Measurements from ENCODE around the gene TGFBR2. TPM values are rescaled to one million over a fixed set of nuclear protein-coding genes. Genes with fewer than 3 reads are reported as not detected.

TGFBR2 gene
- total RNA-seq, 4 donors from 2014 or later = 95.3 to 255 (median 211) TPM

DNA sequence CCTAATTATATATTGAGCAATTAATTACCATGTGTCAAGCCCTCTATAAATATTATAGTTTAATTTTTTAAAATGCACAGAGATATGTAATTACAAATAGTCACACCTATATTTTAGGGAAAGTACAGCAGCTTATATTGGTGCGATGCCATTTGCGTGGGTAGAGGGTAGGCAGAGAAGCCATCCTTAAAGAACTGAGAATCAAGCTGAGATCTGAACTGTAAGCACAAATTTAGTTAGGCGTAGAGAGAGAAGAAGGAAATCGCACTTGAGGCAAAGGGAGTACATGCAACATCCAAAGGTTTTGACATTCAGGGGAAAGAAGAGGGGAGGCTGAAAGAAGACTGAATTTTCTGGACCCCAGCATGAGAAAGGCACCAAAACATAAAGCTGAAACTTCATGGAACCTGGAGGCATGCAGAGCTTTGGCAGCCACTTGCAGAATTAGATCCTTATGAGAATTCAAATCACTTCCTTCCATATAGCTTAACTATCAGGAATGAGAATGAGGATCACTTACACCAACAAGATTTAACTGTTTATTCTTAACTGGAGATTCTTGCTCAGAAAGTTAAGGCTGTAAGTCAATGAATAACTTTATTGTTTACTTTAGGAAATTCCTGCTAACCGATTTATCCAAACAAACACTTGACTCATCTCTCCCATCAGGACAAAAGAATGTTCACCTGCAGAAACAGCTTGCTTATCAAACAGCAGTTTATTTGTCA is 114.3 kb downstream of the TGFBR2 start:
- Histone ChIP-seq H3K9me3 (no peaks in the 10 kb centered on the region), H3K36me3 (no peaks in the 10 kb centered on the region), H3K4me3 (no peak overlapping the region), H3K27ac (no peak overlapping the region), H3K4me1 (no peaks in the 10 kb centered on the region), H3K27me3 (no peaks in the 10 kb centered on the region)
- intact Hi-C loops (cut with DNase I; ENCODE audit: low total_unique reads) = no loop called here
- no peak for TF ChIP-seq POLR2A (IDR thresholded peaks at IDR 0.05)
- TF ChIP-seq, protein P1, sequence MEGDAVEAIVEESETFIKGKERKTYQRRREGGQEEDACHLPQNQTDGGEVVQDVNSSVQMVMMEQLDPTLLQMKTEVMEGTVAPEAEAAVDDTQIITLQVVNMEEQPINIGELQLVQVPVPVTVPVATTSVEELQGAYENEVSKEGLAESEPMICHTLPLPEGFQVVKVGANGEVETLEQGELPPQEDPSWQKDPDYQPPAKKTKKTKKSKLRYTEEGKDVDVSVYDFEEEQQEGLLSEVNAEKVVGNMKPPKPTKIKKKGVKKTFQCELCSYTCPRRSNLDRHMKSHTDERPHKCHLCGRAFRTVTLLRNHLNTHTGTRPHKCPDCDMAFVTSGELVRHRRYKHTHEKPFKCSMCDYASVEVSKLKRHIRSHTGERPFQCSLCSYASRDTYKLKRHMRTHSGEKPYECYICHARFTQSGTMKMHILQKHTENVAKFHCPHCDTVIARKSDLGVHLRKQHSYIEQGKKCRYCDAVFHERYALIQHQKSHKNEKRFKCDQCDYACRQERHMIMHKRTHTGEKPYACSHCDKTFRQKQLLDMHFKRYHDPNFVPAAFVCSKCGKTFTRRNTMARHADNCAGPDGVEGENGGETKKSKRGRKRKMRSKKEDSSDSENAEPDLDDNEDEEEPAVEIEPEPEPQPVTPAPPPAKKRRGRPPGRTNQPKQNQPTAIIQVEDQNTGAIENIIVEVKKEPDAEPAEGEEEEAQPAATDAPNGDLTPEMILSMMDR (IDR thresholded peaks at IDR 0.05) = no peak
- DNase-seq = no peak

DNA sequence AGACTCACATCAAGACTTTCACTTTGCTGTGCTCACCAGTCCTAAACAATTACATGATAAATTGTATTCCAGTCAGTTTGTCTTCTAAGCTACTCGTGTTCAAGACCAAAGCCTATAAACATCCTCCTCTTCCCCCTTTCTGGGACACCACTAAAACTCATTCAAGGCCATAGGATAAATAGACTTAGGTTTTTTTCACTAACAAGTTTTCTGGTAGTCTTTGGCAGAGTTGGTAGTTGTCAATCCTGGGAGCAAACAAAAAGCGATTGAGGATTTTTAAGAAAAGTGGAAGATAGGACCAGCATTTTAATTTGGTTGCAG is 114.9 kb downstream of the TGFBR2 start:
- Histone ChIP-seq H3K9me3 (no peaks in the 10 kb centered on the region), H3K36me3 (no peaks in the 10 kb centered on the region), H3K4me1 (no peaks in the 10 kb centered on the region), H3K27me3 (no peaks in the 10 kb centered on the region), H3K4me3 (no peak overlapping the region), H3K27ac (no peak overlapping the region)
- TF ChIP-seq, protein P1 (IDR thresholded peaks at IDR 0.05) = no peak
- TF ChIP-seq POLR2A (IDR thresholded peaks at IDR 0.05) = no peak
- DNase-seq = no peak
- intact Hi-C loops (cut with DNase I; ENCODE audit: low total_unique reads) = no loop called here

DNA sequence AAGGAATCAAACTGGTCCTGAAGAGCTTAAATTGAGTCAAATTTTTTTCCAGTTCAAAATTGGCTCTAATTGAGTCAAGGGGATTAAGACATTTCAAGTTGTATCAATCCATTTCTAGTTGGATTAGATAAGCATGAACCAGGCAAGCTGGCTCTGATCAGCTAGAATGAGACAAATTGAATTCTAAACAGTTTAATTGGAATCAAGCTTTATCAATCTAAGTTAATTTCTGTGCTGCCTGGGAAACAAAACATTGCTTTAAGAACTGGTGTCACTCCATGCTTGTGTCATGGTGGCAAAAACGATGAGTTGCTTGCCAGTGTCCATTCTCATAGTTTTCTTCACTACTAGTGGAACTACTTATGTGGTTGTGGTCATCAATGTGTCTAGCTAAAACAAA is 116.8 kb downstream of the TGFBR2 start:
- Histone ChIP-seq H3K27ac (no peak overlapping the region), H3K9me3 (no peaks in the 10 kb centered on the region), H3K4me3 (no peak overlapping the region), H3K36me3 (no peaks in the 10 kb centered on the region), H3K4me1 (no peaks in the 10 kb centered on the region), H3K27me3 (no peaks in the 10 kb centered on the region)
- DNase-seq = no peak
- TF ChIP-seq POLR2A (IDR thresholded peaks at IDR 0.05) = no peak
- TF ChIP-seq, protein P1 (IDR thresholded peaks at IDR 0.05) = no peak
- intact Hi-C loops (cut with DNase I; ENCODE audit: low total_unique reads) = no loop called here

DNA sequence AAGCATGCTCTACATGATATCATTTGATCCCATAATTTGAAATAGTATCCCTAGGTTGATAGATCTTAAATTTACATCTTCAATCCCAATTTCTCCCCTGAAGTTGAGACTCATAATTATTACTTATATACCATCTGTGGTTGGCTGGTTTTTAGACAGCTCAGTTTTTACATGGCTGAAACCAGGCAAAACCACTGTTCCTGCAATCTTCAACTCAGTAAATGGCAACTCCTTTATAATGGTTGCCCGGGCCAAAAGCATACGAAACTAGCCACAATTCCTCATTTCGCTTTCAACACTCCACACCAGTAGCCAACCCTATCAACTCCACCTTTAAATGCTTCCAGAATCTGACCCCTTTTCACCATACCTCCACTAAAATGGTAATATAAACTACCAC is 118.5 kb downstream of the TGFBR2 start:
- Histone ChIP-seq H3K9me3 (no peaks in the 10 kb centered on the region), H3K4me3 (no peak overlapping the region), H3K36me3 (no peaks in the 10 kb centered on the region), H3K27me3 (no peaks in the 10 kb centered on the region), H3K4me1 (no peaks in the 10 kb centered on the region), H3K27ac (no peak overlapping the region)
- TF ChIP-seq, protein P1 (IDR thresholded peaks at IDR 0.05) = no peak
- TF ChIP-seq POLR2A (IDR thresholded peaks at IDR 0.05) = no peak
- intact Hi-C loops (cut with DNase I; ENCODE audit: low total_unique reads) = no loop called here
- DNase-seq = no peak

DNA sequence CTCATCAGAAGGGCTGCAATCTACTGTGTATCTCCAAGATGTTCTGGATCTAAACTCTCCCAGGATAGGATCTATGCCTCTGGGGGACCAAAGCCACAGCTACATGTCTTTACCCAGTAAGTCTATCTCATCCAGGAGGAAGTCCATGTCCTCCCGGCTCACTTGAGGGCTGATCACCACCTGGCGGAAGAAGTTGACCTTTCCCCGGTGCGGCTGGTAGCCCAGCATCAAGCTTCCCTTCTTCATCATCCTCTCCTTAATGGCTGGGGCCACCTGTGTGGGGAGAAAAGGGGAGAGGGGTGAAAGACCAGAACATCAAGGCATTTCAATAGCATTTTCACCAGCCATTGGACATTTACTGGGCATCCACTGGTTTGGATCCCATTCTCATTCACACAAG is 121.7 kb downstream of the TGFBR2 start:
- H3K4me1 ChIP-seq = no peaks in the 10 kb centered on the region
- TF ChIP-seq, protein P1 (IDR thresholded peaks at IDR 0.05) = no peak
- no peak for TF ChIP-seq POLR2A (IDR thresholded peaks at IDR 0.05)
- no peaks in the 10 kb centered on the region for H3K36me3 ChIP-seq
- DNase-seq = no peak
- H3K4me3 ChIP-seq = no peak overlapping the region
- no peaks in the 10 kb centered on the region for H3K27me3 ChIP-seq
- intact Hi-C loops (cut with DNase I; ENCODE audit: low total_unique reads) = no loop called here
- H3K27ac ChIP-seq = no peak overlapping the region
- no peaks in the 10 kb centered on the region for H3K9me3 ChIP-seq

Measured in uterus (tissue), 4 donors.